ENCODE data around the gene NLRC5.

The NLRC5 gene

GRCh38 chr16:56997931-56998330 is 8.6 kb downstream of the NLRC5 start:
- TF ChIP-seq GATA3 (IDR thresholded peaks at IDR 0.05; ENCODE audit: low read depth, low read length) (no peak), GATA2 (IDR thresholded peaks at IDR 0.05; ENCODE audit: low read depth, low read length) (no peak)

GRCh38 chr16:56998352-56998751 is 9.0 kb downstream of the NLRC5 start:
- TF ChIP-seq GATA2 (IDR thresholded peaks at IDR 0.05; ENCODE audit: low read depth, low read length), result no peak
- TF ChIP-seq GATA3 (IDR thresholded peaks at IDR 0.05; ENCODE audit: low read depth, low read length), result no peak

- TF ChIP-seq GATA3 (IDR thresholded peaks at IDR 0.05; ENCODE audit: low read depth, low read length), result no peak
- no peak for TF ChIP-seq GATA2 (IDR thresholded peaks at IDR 0.05; ENCODE audit: low read depth, low read length)
These were observed 9.5 kb downstream of the NLRC5 start for GRCh38 chr16:56998861-56999260.

GRCh38 chr16:56999409-57000270 is 10.3 kb downstream of the NLRC5 start:
- TF ChIP-seq GATA2 (IDR thresholded peaks at IDR 0.05; ENCODE audit: low read depth, low read length) (no peak), GATA3 (IDR thresholded peaks at IDR 0.05; ENCODE audit: low read depth, low read length) (no peak)

GRCh38 chr16:57000271-57001025 is 11.1 kb downstream of the NLRC5 start:
- TF ChIP-seq GATA3 (IDR thresholded peaks at IDR 0.05; ENCODE audit: low read depth, low read length) (no peak), GATA2 (IDR thresholded peaks at IDR 0.05; ENCODE audit: low read depth, low read length) (no peak)

- TF ChIP-seq GATA3 (IDR thresholded peaks at IDR 0.05; ENCODE audit: low read depth, low read length), result no peak
- no peak for TF ChIP-seq GATA2 (IDR thresholded peaks at IDR 0.05; ENCODE audit: low read depth, low read length)
These were observed 11.8 kb downstream of the NLRC5 start for GRCh38 chr16:57001026-57001679.

- no peak for TF ChIP-seq GATA2 (IDR thresholded peaks at IDR 0.05; ENCODE audit: low read depth, low read length)
- TF ChIP-seq GATA3 (IDR thresholded peaks at IDR 0.05; ENCODE audit: low read depth, low read length), result no peak
These were observed 14.4 kb downstream of the NLRC5 start for GRCh38 chr16:57003439-57004386.

GRCh38 chr16:57004387-57005250 is 15.3 kb downstream of the NLRC5 start:
- TF ChIP-seq GATA2 (IDR thresholded peaks at IDR 0.05; ENCODE audit: low read depth, low read length), result no peak
- TF ChIP-seq GATA3 (IDR thresholded peaks at IDR 0.05; ENCODE audit: low read depth, low read length), result no peak

GRCh38 chr16:57007050-57007449 is 17.7 kb downstream of the NLRC5 start:
- TF ChIP-seq GATA3 (IDR thresholded peaks at IDR 0.05; ENCODE audit: low read depth, low read length), result no peak
- no peak for TF ChIP-seq GATA2 (IDR thresholded peaks at IDR 0.05; ENCODE audit: low read depth, low read length)

- TF ChIP-seq GATA2 (IDR thresholded peaks at IDR 0.05; ENCODE audit: low read depth, low read length), result no peak
- no peak for TF ChIP-seq GATA3 (IDR thresholded peaks at IDR 0.05; ENCODE audit: low read depth, low read length)
These were observed 18.2 kb downstream of the NLRC5 start for GRCh38 chr16:57007530-57007929.

GRCh38 chr16:57008440-57008839 is 19.1 kb downstream of the NLRC5 start:
- TF ChIP-seq GATA3 (IDR thresholded peaks at IDR 0.05; ENCODE audit: low read depth, low read length), result no peak
- no peak for TF ChIP-seq GATA2 (IDR thresholded peaks at IDR 0.05; ENCODE audit: low read depth, low read length)

- TF ChIP-seq GATA3 (IDR thresholded peaks at IDR 0.05; ENCODE audit: low read depth, low read length) (no peak), GATA2 (IDR thresholded peaks at IDR 0.05; ENCODE audit: low read depth, low read length) (no peak)
These were observed 20.4 kb downstream of the NLRC5 start for GRCh38 chr16:57009643-57010170.

Data from SH-SY5Y (cell line).